Stimulated activated CD8-positive, alpha-beta memory T cell treated with anti-CD3 and anti-CD28 coated beads, Interleukin-7, amount 100 ng/mL, for 24 hours (primary cell): Measurements from ENCODE around the gene LHFPL6.

Source experiments
- DNase-seq: peaks from one replicate; pipeline ENCODE4 v3.0.0-alpha.2; 2020; ENCODE audit warnings: low read depth

The LHFPL6 gene

DNA sequence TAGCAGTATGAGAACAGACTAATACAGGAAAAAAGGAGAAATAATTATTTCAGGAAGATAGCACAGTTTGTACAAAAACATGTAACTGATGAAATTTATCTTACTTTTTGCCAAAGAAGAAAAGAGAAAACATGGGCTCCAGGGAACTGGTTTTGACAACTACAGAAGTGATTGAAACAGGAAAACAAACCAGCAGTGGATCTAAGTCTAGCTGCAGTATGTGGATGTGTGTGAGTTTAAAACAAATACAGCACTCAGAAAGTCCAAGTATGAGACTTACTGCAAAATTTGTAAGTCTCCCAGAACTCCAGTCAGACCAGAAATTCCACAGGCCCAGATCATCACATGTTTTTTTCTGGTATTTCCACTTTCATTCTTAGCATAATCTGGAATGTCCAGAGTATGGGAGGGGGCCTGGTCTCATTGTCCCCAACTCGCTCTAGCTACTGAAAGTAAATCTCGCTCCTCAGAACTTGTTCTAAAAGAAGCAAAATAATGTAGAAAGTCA, 305.3 kb downstream of the LHFPL6 start:
- DNase-seq: no peak

GRCh38 chr13:39297023-39297422, 306.0 kb downstream of the LHFPL6 start:
- no peak for DNase-seq

GRCh38 chr13:39296193-39296592, 306.8 kb downstream of the LHFPL6 start:
- no peak for DNase-seq
